ENCODE measurements around the gene RCN1.

GRCh38 chr11:32080361-32080980 lies 10.4 kb upstream of the RCN1 start:
- TF ChIP-seq CTCF (IDR thresholded peaks at IDR 0.05; ENCODE audit: borderline replicate concordance, extremely low read depth, low read length, poor library complexity, severe bottlenecking): no peak
- no peak for TF ChIP-seq EZH2 (IDR thresholded peaks at IDR 0.05; ENCODE audit: borderline replicate concordance, low read depth, low read length, severe bottlenecking)

All from DND-41 (cell line).